CD14-positive monocyte (primary cell): Measurements from ENCODE around the gene P2RX6. TPM values are rescaled to one million over a fixed set of nuclear protein-coding genes. Genes with fewer than 3 reads are reported as not detected.

Experiments used
- DNase-seq, 3 donors: peaks; one replicate each; pipeline ENCODE4 v3.0.0-alpha.2; 2011 to 2022
- H2AFZ ChIP-seq: 2 replicates; pipeline ENCODE4 v1.6.0; 2012; ENCODE audit warnings: mild to moderate bottlenecking, low read depth, low read length, inconsistent platforms; ENCODE audit not compliant: insufficient read depth, poor library complexity, severe bottlenecking
- H3K27ac ChIP-seq, 2 donors: 1 replicate in 1 of 2; 2 replicates in 1 of 2; pipeline ENCODE4 v1.5.1; 2012 to 2013; ENCODE audit warnings: low read length in 2 of 2, control low read depth in 1 of 2, inconsistent platforms in 1 of 2, low read depth in 1 of 2, mild to moderate bottlenecking in 1 of 2
- H3K27me3 ChIP-seq, 2 donors: one replicate each; pipeline versions ENCODE4 v1.6.0 to v1.6.1; 2011 to 2013; ENCODE audit warnings: low read length in 2 of 2; ENCODE audit not compliant: control insufficient read depth in 2 of 2, insufficient read depth in 2 of 2
- H3K36me3 ChIP-seq, 2 donors: replicated peaks in 1 of 2; 1 replicate in 1 of 2; 2 replicates in 1 of 2; pipeline versions ENCODE4 v1.5.1 to v1.6.1; 2012 to 2013; ENCODE audit warnings: low read length in 2 of 2, control low read depth in 1 of 2, inconsistent platforms in 1 of 2, mild to moderate bottlenecking in 1 of 2; ENCODE audit not compliant: insufficient read depth in 2 of 2, control insufficient read depth in 1 of 2
- H3K4me1 ChIP-seq, 2 donors: 1 replicate in 1 of 2; 2 replicates in 1 of 2; pipeline versions ENCODE4 v1.5.1 to v1.6.1; 2012 to 2013; ENCODE audit warnings: low read length in 2 of 2, control low read depth in 1 of 2, inconsistent platforms in 1 of 2, mild to moderate bottlenecking in 1 of 2, moderate library complexity in 1 of 2; ENCODE audit not compliant: insufficient read depth in 2 of 2, control insufficient read depth in 1 of 2
- H3K4me2 ChIP-seq: replicated peaks from 2 replicates; pipeline ENCODE3; 2012; ENCODE audit warnings: low read length, moderate library complexity, mild to moderate bottlenecking; ENCODE audit not compliant: poor library complexity, severe bottlenecking; ENCODE audit errors: extremely low read depth
- H3K4me3 ChIP-seq, 3 experiments: fragments of 200-600 bp in 1 of 3; sonication (generic) in 1 of 3; replicated peaks in 1 of 3; 1 replicate in 2 of 3; 2 replicates in 1 of 3; pipeline ENCODE4 v1.5.1; 2011 to 2013; ENCODE audit warnings: low read length in 3 of 3, mild to moderate bottlenecking in 3 of 3, control low read depth in 2 of 3, low read depth in 2 of 3, inconsistent platforms in 1 of 3, moderate library complexity in 1 of 3
- H3K79me2 ChIP-seq: 2 replicates; pipeline ENCODE4 v1.6.0; 2012; ENCODE audit warnings: mild to moderate bottlenecking, control low read depth, inconsistent platforms, low read length, moderate library complexity; ENCODE audit not compliant: insufficient read depth
- H3K9ac ChIP-seq: 2 replicates; pipeline ENCODE4 v1.6.0; 2017; ENCODE audit warnings: low read length, mild to moderate bottlenecking; ENCODE audit not compliant: insufficient read depth, poor library complexity, severe bottlenecking
- H3K9me3 ChIP-seq, 2 donors: replicated peaks in 1 of 2; 1 replicate in 1 of 2; 2 replicates in 1 of 2; pipeline versions ENCODE4 v1.5.1 to v1.6.1; 2012 to 2013; ENCODE audit warnings: low read length in 2 of 2, control low read depth in 1 of 2; ENCODE audit not compliant: control insufficient read depth in 1 of 2, insufficient read depth in 1 of 2
- H4K20me1 ChIP-seq: 2 replicates; pipeline ENCODE4 v1.6.0; 2012; ENCODE audit warnings: mild to moderate bottlenecking, low read length, control low read depth, moderate library complexity; ENCODE audit not compliant: insufficient read depth
- H3K27ac Mint-ChIP-seq, 7 donors: one replicate each; pipeline ENCODE4 v1.8.0; 2020; ENCODE audit warnings: mild to moderate bottlenecking in 7 of 7, mixed read lengths in 7 of 7, moderate library complexity in 6 of 7, inconsistent platforms in 2 of 7
- H3K27me3 Mint-ChIP-seq, 3 donors: one replicate each; pipeline ENCODE4 v1.8.0; 2021 to 2022; ENCODE audit warnings: low read depth in 3 of 3, mild to moderate bottlenecking in 3 of 3, mixed read lengths in 3 of 3, moderate library complexity in 3 of 3, inconsistent platforms in 1 of 3
- H3K36me3 Mint-ChIP-seq, 2 donors: one replicate each; pipeline ENCODE4 v1.8.0; 2020; ENCODE audit warnings: mixed read lengths in 2 of 2, inconsistent platforms in 1 of 2, mild to moderate bottlenecking in 1 of 2
- H3K4me1 Mint-ChIP-seq: one replicate; pipeline ENCODE4 v1.8.0; 2020; ENCODE audit warnings: mild to moderate bottlenecking, mixed read lengths
- H3K4me3 Mint-ChIP-seq, 2 donors: one replicate each; pipeline ENCODE4 v1.8.0; 2020; ENCODE audit warnings: mild to moderate bottlenecking in 2 of 2, mixed read lengths in 2 of 2, moderate library complexity in 1 of 2
- H3K9me3 Mint-ChIP-seq, 7 donors: one replicate each; pipeline ENCODE4 v1.8.0; 2020 to 2022; ENCODE audit warnings: mixed read lengths in 7 of 7, mild to moderate bottlenecking in 6 of 7, moderate library complexity in 6 of 7, inconsistent platforms in 2 of 7
- WGBS: methylation state at CpG from one replicate; pipeline ENCODE4 v1.1.5; 2013; ENCODE audit warnings: missing lambda C conversion rate; ENCODE audit not compliant: insufficient coverage; 5-methylcytosine and 5-hydroxymethylcytosine counted together
- intact Hi-C, 2 donors: fragments of 100-400 bp; cut with micrococcal nuclease; formaldehyde crosslinking; loops; one replicate each; pipeline versions ENCODE4 v1.15.0 to v1.15.1; 2023
- polyA plus RNA-seq, 3 donors: library from polyadenylated mRNA; depleted of rRNA in 1 of 3; unstranded in 2 of 3; stranded (reverse) in 1 of 3; fragments of 300-500 nt in 2 of 3; fragments of >200 nt in 1 of 3; fragmentation: Illumina TruSeq in 2 of 3; gene quantifications; 1 replicate in 2 of 3; 2 replicates in 1 of 3; pipeline ENCODE4 v1.2.3, GENCODE V29; 2012 to 2021
- TF ChIP-seq, protein P1 (sequence below): fragments of 200-600 bp; IDR thresholded peaks from one replicate; pipeline ENCODE4 v1.8.0; 2022; ENCODE audit warnings: antibody characterized with exemption, mild to moderate bottlenecking

P2RX6 gene
- polyA plus RNA-seq, 3 donors = not detected

DNA sequence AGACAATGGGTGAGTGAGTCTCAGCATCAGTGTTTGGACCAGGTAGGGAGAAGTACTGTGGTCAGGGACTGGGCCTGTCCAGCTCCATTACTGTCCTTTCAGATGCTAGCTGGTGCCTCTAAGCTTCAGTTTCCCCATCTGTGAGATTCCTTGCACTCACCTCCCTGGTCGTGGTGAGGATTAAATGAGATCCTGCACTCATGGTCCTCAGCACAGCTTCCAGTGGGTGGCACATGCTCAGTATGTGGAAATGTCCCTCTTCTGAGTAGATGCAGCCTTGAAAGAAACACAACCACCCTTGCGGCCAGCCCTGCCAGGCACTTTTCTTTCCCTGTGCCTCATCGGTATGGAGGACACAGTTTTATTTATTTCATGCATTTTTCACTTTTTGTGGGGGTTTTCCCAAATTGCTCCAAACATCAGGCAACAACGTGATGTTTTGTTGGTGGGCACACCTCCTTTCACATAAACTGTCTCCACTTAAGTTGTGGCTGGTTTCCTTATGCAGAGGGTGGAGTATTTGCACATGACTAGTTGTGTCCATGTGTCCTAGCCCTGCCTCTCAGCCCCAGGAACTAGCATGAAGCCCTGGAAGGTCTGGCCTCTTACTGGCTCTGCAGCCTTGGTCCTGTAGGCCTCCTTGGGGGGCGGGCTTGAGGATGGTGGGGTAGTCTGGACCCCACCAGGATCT is 31.7 kb upstream of the P2RX6 start:
- Mint-ChIP-seq H3K9me3 (peaks cover 9 to 12% (median 10%) of the 10 kb centered on the region in 7 donors), H3K4me1 (peaks cover 43% of the 10 kb centered on the region), H3K36me3 (peaks cover 44 to 45% of the 10 kb centered on the region in 2 donors), H3K27ac (peak overlapping the region in 2 of 7 donors; percentile 64 to 84), H3K27me3 (peaks cover 4 to 11% (median 10%) of the 10 kb centered on the region in 3 donors), H3K4me3 (peak overlapping the region; percentile 88 to 98)
- no peak for DNase-seq
- Histone ChIP-seq H3K36me3 (peaks cover 30 to 35% of the 10 kb centered on the region in 2 donors), H2AFZ (peak overlapping the region; percentile 92), H3K4me2 (peak overlapping the region; percentile 77), H4K20me1 (no peaks in the 10 kb centered on the region), H3K9ac (peak overlapping the region; percentile 73), H3K27ac (peak overlapping the region in 1 of 2 donors; percentile 90), H3K27me3 (peaks cover 0 to 3% of the 10 kb centered on the region in 2 donors), H3K9me3 (peaks cover 8 to 9% of the 10 kb centered on the region in 2 donors), H3K79me2 (peaks cover 15% of the 10 kb centered on the region), H3K4me1 (peaks cover 31 to 46% of the 10 kb centered on the region in 2 donors), H3K4me3 (peak overlapping the region in 2 of 3 experiments; percentile 61 to 80)
- TF ChIP-seq, protein P1, sequence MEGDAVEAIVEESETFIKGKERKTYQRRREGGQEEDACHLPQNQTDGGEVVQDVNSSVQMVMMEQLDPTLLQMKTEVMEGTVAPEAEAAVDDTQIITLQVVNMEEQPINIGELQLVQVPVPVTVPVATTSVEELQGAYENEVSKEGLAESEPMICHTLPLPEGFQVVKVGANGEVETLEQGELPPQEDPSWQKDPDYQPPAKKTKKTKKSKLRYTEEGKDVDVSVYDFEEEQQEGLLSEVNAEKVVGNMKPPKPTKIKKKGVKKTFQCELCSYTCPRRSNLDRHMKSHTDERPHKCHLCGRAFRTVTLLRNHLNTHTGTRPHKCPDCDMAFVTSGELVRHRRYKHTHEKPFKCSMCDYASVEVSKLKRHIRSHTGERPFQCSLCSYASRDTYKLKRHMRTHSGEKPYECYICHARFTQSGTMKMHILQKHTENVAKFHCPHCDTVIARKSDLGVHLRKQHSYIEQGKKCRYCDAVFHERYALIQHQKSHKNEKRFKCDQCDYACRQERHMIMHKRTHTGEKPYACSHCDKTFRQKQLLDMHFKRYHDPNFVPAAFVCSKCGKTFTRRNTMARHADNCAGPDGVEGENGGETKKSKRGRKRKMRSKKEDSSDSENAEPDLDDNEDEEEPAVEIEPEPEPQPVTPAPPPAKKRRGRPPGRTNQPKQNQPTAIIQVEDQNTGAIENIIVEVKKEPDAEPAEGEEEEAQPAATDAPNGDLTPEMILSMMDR = no peak
- intact Hi-C loops = loop anchor here in 1 of 2 donors (10.0 kb wide), 1 partner anchor 62 kb away; the partner anchor contains the start of gene LRRC74B
- WGBS = 60% methylated on average over 1 of the region's 5 CpGs

GRCh38 chr22:20985720-20986119 is 29.2 kb upstream of the P2RX6 start:
- Histone ChIP-seq H3K27me3 (no peaks in the 10 kb centered on the region), H3K9me3 (no peaks in the 10 kb centered on the region), H3K4me1 (peaks cover 20 to 28% of the 10 kb centered on the region in 2 donors), H2AFZ (no peak overlapping the region), H3K4me2 (no peak overlapping the region), H3K4me3 (no peak overlapping the region), H3K79me2 (peaks cover 15% of the 10 kb centered on the region), H4K20me1 (no peaks in the 10 kb centered on the region), H3K36me3 (peaks cover 40 to 50% of the 10 kb centered on the region in 2 donors), H3K27ac (no peak overlapping the region), H3K9ac (no peak overlapping the region)
- intact Hi-C loops = loop anchor here in 1 of 2 donors (10.0 kb wide), 1 partner anchor 59 kb away; the partner anchor contains the start of gene LRRC74B
- no peaks in the 10 kb centered on the region for H3K9me3 Mint-ChIP-seq
- TF ChIP-seq, protein P1 = no peak
- H3K27me3 Mint-ChIP-seq = peaks cover 0 to 3% (median 0%) of the 10 kb centered on the region in 3 donors
- no peak overlapping the region for H3K27ac Mint-ChIP-seq
- no peak for DNase-seq
- H3K4me3 Mint-ChIP-seq = no peak overlapping the region
- WGBS = 98% methylated on average over 6 of the region's 7 CpGs
- H3K36me3 Mint-ChIP-seq = peaks cover 43 to 55% of the 10 kb centered on the region in 2 donors
- peaks cover 26% of the 10 kb centered on the region for H3K4me1 Mint-ChIP-seq
